CMK (cell line): ENCODE results near the gene CLBA1.
A peak's percentile ranks its signal among the peaks of the same experiment; 100 is the strongest.
"Not testable (repeated sequence)": the region's sequence is repeated elsewhere in the genome, so short reads cannot be mapped to it uniquely, and the experiment has no call there.

Experiments used
- DNase-seq: peaks from one replicate; pipeline ENCODE4 v3.0.0-alpha.2; 2010; ENCODE audit warnings: low read depth

Gene CLBA1

GRCh38 chr14:104985675-104986486, at the start of gene CLBA1:
Gene CLBA1 (plus strand): TSS chr14:104985788. CDS start chr14:104986432, 644 bp downstream.
- DNase-seq: peak; percentile 72

- no peak for DNase-seq
Observed at GRCh38 chr14:104935955-104936354, 49.6 kb upstream of the CLBA1 start.

GRCh38 chr14:104936361-104937155, 49.0 kb upstream of the CLBA1 start:
- DNase-seq: no peak

GRCh38 chr14:104937161-104937560, 48.4 kb upstream of the CLBA1 start:
- no peak for DNase-seq

GRCh38 chr14:104937694-104938365, 47.8 kb upstream of the CLBA1 start:
- DNase-seq: no peak

- no peak for DNase-seq
Observed at GRCh38 chr14:104938436-104938835, 47.2 kb upstream of the CLBA1 start.

GRCh38 chr14:104938960-104939359, 46.6 kb upstream of the CLBA1 start:
- DNase-seq: no peak

GRCh38 chr14:104939666-104940410, 45.8 kb upstream of the CLBA1 start:
- no peak for DNase-seq

- DNase-seq: no peak
Observed at GRCh38 chr14:104940526-104941150, 45.0 kb upstream of the CLBA1 start.

GRCh38 chr14:104941508-104942365, 43.9 kb upstream of the CLBA1 start:
- DNase-seq: no peak

- DNase-seq: no peak
Observed at GRCh38 chr14:104942586-104942985, 43.0 kb upstream of the CLBA1 start.

- DNase-seq: not testable (repeated sequence)
Observed at GRCh38 chr14:104943216-104944015, 42.2 kb upstream of the CLBA1 start.

GRCh38 chr14:104944016-104944308, 41.6 kb upstream of the CLBA1 start:
- not testable (repeated sequence) for DNase-seq

- DNase-seq: not testable (repeated sequence)
Observed at GRCh38 chr14:104944436-104945205, 41.0 kb upstream of the CLBA1 start.

- not testable (repeated sequence) for DNase-seq
Observed at GRCh38 chr14:104945266-104945665, 40.3 kb upstream of the CLBA1 start.

- not testable (repeated sequence) for DNase-seq
Observed at GRCh38 chr14:104945986-104946965, 39.3 kb upstream of the CLBA1 start.

- DNase-seq: not testable (repeated sequence)
Observed at GRCh38 chr14:104947201-104947600, 38.4 kb upstream of the CLBA1 start.
